ENCODE measurements around the gene ZNF770.

Gene ZNF770, protein sequence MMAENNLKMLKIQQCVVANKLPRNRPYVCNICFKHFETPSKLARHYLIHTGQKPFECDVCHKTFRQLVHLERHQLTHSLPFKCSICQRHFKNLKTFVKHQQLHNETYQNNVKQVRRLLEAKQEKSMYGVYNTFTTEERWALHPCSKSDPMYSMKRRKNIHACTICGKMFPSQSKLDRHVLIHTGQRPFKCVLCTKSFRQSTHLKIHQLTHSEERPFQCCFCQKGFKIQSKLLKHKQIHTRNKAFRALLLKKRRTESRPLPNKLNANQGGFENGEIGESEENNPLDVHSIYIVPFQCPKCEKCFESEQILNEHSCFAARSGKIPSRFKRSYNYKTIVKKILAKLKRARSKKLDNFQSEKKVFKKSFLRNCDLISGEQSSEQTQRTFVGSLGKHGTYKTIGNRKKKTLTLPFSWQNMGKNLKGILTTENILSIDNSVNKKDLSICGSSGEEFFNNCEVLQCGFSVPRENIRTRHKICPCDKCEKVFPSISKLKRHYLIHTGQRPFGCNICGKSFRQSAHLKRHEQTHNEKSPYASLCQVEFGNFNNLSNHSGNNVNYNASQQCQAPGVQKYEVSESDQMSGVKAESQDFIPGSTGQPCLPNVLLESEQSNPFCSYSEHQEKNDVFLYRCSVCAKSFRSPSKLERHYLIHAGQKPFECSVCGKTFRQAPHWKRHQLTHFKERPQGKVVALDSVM

DNA sequence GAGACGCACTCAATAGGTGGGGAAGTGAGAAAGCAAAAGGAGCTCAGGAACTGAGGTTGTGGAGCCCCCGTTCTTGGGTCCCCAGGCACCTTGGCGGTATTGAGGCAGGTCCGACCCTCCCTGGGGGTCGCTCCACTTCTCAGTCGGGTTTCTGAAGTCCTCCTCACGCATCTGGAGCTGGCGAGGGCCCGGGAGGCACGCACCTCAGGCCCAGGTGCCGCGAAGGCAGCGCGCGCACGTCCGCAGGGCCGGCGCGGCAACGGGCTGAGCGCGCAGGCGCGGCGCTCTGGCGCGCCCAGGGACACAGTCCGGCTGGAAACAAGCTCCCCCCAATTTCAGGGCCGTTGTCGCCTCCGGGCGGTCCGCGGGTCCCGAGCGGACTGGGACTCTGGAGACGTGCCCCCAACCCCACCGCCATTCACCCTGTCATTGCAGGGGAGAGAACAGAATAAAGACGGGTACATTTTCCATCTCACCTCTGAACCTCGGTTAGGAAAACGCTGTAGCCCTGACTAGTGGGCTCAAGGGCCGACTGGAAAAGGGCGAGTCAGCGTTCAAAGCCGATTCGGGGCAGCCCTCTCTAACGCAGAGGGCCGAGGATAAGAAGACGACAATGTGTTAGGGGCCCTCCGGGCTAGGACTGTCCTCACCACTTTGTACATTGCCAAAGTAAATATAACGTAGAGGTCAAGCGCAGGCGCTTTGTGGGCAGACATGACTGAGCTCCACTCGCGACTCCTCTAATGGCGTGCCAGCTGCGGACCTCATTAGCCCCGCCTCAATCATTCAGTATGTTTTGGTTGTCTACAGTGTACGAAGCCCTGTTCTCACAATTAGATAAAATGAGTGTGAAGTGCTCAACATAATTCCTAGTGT, at the start of gene ZNF770:
TSS of gene ZNF770 (minus strand) at position 261 of the 876 bp plus-strand sequence. CDS start 4,853 bp downstream, outside the sequence.
- peak; percentile 54 for DNase-seq (ENCODE audit: low read depth)

DNA sequence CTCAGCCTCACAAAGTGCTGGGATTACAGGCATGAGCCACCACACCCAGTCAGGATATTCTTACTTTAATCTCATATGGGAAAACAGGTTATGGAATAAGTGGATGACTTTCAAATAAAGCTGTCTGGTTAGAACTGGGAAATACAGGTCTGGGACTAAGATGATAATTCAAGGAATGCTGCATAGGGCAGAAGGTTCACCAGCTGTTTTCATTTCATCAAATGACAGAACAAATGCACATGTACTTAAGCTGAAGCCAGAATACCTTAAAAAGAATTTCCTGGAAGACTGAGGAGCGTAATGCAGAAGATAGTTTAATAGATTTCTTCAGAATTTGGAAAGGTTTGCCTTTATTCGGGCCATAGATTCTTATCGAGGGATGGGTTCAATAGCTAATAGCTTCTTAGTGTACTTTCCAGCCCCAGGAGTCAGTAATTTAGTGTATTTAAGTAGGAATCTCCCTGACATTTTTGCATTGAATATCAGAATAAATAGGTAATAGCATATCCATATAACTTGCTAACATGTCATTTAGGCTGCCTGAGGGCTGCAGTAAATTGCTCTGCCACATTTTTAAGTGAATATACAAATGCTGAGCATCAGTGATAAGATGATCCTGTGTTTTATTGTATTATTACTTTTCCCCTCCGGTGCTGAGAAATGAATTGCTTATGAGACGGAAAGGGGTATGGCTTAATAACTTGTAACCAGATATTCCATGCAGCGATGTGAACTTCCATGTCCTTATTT, 40.3 kb upstream of the ZNF770 start:
- no peak for DNase-seq (ENCODE audit: low read depth)

DNA sequence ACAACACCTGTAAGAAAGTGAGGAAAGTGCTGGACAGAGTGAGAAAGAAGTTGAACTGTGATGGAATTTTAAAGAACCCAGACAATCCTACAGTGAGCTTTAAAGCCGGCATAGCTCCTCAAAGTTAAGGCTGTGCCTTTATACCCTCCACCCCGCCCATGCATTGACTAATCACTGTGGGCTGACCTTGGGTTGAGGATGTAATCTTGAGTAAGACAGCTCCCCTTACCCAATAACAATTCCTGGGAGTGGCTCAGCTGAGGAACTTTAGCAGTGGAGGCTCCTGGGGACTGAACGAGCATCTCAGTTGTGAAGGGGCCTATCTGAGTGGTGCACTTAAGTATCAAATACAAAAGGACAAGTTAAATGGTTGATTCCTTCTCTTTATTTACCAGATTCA, 35.7 kb upstream of the ZNF770 start:
- DNase-seq (ENCODE audit: low read depth), result no peak

DNA sequence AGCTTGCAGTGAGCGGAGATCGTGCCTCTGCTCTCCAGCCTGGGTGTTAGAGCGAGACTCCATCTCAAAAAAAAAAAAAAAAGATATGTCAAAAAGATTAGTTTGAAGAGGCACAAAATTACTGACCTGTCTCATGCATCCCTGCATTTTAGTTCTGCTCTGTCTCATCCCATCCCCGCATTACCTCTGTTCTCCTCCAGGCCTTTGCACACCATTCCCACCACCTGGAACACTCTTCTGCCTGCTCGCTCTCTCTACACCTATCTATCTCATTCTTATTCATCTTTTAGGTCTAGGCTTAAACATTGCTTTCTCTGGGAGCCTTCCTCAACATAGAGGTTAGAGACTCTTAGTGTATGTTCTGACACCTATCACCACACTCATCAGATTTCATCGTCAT, 32.9 kb upstream of the ZNF770 start:
- DNase-seq (ENCODE audit: low read depth), result no peak

DNA sequence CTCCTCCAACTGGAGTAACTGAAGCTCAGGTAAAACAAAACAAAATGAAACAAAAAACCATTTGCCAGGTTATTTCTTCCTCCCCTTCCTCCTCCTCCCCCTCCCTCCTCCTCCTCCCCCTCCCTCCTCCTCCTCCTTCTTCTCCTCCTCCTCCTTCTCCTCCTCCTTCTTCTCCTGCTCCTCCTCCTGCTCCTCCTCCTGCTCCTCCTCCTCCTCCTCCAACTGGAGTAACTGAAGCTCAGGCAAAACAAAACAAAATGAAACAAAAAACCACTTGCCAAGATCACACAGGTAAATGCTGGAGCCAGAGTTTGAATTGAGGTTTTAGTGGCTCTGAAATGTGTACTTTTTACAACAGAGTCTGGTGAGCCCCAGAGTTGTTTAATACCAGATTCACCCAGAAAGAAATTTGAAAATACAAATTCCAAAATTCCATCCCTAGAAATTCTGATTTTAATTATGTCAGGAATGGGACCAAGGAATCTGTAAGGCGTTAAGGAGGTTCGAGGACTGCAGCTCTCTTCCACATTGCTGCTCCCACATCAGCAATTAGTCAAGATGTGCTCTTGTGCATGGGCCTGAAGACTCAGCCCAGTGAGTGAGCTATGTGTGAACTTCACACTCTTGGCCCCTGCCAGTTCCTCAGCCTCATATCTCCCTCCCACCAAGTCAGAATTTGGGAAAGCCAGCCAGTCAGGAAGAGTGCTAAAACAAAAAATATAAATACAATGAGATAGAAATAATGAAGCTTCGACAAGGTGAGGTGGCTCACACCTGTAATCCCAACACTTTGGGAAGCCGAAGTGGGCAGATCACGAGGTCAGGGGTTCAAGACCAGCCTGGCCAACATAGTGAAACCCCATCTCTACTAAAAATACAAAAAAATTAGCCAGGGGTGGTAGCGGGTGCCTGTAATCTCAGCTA, 31.6 kb upstream of the ZNF770 start:
- DNase-seq (ENCODE audit: low read depth), result no peak

DNA sequence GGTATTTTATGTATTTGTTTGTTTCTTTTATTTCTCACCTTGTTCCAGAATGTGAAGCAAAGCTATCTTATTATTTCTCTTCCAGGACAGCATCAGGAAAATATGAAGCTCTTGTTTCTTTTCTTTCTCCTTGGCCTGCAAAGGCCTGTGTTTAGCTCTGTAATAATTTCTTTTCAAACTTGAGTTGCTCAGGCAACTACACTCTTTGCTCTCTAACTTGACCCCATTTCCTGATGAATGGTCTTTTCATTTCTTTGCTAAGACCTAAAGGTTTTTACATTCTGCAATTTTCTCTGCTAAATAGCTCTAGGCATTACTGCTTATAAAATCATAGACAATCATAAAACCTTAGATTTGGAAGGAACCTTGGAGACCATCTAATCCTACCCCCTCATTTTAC, 26.2 kb upstream of the ZNF770 start:
- no peak for DNase-seq (ENCODE audit: low read depth)

DNA sequence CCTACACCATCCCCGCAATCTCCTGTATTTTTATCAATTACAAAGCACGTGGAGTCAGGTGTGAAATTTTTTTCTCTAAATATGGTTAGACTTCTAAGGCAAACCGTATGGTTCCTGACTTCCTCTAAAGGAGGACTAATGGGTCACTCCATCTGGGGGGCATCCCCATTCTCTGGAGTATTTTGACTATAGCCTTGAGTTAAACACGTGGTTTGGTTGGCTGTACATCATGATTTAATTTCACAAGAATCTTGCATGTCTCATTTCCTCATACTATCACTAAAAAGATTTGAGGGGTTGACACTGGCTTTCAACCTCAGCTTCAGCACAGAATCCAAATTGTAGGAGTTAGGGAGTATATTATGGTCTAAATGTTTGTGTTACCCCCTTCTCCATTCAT, 25.3 kb upstream of the ZNF770 start:
- no peak for DNase-seq (ENCODE audit: low read depth)

DNA sequence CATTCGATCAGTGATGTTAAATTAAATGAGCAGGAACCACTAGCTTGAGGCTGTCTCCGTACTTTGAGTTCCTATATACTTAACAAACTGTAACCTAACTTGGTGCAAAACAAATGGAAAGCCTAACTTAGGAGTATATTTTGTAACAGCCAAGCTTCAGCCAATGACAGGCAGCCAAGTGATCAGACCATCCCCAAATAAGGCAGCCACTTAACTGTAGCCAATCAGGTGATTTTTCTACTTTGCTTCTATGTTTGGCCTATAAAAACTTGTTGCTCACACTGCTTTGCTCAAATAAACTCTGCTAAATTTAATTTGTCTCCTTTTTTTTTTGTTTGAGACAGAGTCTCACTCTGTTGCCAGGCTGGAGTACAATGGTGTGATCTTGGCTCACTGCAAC, 19.3 kb upstream of the ZNF770 start:
- no peak for DNase-seq (ENCODE audit: low read depth)

DNA sequence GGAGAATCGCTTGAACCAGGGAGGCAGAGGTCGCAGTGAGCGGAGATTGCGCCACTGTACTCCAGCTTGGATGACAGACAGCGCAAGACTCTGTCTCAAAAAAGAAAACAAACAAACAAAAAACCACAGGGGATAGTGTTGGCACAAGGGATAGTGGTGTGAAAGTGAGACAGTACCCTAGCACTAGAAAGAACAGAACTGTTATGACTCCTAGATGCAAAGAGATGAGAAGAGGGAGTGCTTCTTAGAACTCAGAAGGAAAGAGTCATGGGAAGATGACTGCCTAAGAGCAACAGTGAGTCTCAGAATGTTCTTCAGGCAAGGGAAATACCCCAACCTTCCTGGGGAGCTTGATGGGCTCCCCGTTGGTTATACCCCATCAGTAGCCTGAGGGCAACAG, 17.8 kb upstream of the ZNF770 start:
- DNase-seq (ENCODE audit: low read depth), result no peak

DNA sequence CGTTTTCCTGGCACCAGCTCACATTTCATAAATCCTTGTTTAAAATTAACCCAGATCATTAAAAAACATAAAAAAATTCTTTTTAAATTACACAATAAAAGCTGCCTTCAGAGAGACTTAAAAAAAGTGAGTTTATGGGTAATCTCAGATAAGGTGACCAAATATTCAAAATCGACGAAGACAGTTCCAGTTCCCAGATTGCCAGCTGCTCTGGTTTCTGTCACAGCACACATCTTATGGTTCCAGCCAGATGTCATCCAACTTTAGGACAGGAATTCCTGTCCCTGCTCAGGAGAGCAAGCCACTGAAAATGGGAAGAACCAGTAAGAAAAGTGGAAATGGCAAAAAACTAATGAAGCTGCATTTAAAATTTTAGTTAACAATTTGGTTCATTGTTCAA, 15.8 kb upstream of the ZNF770 start:
- no peak for DNase-seq (ENCODE audit: low read depth)

DNA sequence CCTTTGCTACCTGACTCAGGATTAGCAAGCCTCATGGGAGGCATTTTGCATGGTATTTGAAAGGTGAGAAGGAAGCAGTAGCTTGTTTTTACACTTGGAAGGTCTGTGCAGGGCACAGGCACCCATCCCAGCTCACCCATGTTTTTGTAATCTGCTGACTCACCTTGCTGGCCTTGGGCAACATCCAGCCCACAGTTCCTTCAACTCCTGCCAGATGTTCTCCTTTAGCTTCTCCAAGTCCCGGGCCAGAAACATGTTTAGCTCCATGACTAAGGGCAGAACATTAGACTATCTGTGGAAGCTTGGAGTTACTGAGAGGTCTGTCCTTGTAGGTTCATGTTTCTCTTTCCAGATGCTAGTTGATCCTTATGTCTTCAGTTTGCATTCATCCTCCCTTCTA, 12.4 kb upstream of the ZNF770 start:
- DNase-seq (ENCODE audit: low read depth), result peak; percentile 54

DNA sequence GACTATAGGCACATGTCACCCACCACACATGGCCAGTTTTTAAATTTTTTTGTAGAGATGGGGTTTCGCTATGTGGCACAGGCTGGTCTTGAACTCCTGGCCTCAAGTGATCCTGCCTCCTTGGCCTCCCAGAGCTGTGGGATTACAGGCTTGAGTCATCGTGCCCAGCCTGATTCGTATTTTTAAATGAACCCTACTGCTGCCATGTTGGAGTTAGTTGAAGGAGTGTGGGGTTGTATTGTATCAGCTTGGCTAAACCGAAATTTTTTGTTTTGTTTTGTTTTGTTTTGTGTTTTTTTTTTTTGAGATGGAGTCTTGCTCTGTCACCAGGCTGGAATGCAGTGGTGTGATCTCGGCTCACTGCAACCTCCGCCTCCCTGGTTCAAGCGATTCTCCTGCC, 11.8 kb upstream of the ZNF770 start:
- no peak for DNase-seq (ENCODE audit: low read depth)

DNA sequence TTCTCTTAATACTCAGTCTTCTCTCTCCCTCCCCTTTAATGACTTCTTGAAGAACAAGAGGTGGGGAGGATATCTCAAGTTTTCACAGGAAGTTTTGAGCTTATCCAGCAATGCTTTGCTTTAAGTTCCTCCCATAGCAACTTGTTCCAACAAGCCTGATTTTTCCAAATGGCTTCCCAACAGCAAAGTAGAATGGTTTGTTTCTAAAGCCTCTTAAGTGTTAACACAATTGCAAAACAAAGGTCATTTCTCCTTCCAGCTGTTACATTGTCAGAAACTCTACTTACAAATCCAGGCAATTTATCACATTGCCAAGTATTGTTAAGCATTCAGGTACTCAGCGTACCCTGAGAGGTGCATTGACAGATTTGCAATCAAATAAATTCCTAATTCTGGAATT, 6.8 kb upstream of the ZNF770 start:
- DNase-seq (ENCODE audit: low read depth), result no peak

DNA sequence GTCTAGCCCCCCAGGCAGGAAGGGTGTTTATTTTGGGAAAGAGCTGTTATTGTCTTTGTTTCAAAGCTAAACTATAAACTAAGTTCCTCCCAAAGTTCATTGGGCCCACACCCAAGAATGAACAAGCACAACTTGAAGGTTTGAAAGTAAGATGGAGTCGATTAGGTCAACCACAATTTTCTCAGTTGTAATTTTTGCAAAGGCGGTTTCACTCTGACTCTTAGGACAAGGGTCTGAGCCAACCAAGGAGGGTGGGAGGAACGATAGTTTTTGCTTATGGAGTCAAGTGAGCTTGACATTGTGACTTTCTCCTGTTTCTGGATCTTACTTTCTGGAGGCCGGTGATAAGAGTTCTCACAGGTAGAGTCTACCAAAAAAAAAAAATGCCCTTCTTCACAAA, 5.8 kb upstream of the ZNF770 start:
- no peak for DNase-seq (ENCODE audit: low read depth)

DNA sequence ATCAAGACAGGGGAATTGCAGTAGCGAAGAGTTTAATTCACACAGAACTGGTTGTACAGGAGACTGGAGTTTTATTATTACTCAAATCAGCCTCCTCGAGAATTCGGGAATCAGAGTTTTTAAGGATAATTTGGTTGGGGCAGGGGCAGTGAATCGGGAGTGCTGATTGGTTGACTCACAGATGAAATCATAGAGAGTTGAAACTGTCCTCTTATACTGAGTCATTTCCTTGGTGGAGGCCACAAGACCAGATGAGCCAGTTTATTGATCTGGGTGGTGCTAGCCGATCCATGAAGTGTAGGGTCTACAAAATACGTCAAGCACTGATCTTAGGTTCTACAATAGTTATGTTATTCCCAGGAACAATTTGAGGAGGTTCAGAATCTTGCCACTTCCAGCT, 5.3 kb upstream of the ZNF770 start:
- no peak for DNase-seq (ENCODE audit: low read depth)

DNA sequence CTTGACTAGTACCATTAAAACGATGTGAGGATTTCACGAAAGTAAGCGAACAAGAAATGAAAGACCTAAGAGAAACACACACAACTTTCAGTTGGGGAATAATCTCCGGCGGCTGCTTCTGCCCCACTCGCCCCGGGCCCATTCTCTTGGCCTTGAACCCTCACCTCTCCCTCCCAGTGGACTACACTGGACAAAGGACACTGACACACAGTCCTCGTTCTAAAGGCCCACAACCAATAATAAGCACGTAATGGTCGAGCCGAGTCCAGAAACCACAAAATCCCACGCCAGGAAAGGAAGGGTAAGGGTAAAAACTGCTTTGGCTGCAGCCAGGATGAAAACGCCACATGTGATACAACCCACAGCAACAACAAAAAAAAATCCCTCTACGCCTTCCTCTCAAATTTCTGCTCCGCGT, 469 bp downstream of the ZNF770 start:
- no peak for DNase-seq (ENCODE audit: low read depth)

DNA sequence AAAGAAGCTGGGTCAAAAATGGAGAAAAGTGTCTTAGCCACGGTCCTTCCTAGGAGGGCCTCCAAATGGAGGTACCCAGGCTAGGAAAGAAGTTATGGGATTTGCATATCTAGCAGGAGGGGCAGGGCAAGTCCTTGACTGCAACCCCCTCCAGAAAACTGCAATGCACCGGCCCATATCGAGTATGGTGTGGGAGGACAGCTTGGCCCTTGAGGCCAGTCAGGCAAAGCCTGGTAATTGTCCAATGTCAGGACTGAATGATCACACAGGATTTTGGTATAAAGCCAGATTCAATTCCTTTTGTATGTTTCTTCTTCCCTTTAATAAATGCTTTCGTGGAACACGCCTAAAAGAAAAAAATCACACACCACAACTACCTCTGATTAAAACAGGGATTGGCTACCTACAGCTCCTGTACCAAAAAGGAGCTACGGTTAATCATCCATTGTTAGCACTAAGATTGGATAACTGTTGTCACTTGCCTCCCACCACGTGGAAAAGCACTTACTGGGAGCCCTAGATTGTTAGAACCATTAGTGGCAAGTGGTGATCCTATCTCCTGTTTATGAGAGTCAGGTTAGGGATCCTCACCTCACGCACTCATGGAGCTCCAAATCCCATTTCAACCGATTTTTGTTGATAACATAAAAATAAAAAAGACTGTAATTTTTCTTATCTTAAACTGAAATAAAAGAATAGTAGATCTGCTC, 1.2 kb downstream of the ZNF770 start:
- DNase-seq (ENCODE audit: low read depth), result no peak

DNA sequence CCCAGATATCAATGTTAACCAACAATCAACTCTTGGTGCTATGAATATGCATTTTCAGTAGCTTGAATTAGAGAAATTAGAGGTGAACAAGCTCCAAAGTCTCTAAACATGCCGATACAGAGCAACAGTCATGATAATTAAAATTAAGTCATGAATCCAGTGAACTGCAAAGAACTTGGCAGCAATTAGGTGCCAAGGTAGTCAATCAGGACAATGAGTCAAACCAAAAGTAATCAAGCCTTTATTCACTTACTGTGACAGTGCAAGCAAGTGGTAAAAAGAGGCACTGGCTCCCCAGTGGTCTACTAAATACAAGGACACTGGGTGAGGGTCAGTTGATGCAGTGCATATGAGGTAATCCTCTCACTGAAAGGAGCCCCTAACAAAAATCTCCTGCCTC, 1.8 kb downstream of the ZNF770 start:
- no peak for DNase-seq (ENCODE audit: low read depth)

DNA sequence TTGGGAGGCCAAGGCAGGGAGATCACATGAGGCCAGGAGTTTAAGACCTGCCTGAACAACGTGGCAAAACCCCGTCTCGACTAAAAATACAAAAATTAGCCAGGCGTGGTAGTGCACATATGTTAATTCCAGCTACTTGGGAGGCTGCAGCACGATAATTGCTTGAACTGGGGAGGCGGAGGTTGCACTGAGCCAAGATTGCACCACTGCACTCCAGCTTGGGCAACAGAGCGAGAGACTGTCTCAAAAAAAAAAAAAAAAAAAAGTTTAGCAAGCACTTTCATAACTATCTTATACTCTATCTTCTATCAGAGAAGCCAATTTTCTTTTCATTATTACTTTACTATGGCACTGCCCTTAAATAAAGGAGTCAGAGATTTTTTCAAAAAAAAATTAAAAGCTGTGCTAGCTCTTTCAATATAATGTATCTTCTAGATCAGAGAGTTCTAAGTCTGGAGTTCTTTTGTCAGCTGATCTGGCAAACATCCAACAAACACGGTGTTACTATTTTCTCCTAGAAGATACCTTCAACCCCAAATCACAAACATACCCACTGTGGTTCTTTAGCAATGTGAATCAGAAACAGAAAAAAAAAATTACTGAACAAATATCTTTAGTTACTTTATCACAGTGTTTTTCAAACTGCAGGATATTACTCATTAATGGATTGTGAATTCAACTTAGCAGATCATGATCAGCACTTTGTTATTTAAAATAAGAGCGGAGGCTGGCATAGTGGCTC, 3.0 kb downstream of the ZNF770 start:
- no peak for DNase-seq (ENCODE audit: low read depth)

Measured in stromal cell of bone marrow (primary cell).